ENCODE results near the gene TRAPPC5. TPM values are rescaled to one million over a fixed set of nuclear protein-coding genes. Genes with fewer than 3 reads are reported as not detected.
A peak's percentile ranks its signal among the peaks of the same experiment; 100 is the strongest.

TRAPPC5 gene
- polyA plus RNA-seq, 1 donor (not counting 4 experiments of a cell fraction or from before 2014, with no cell fraction given), result 54.8 TPM

DNA sequence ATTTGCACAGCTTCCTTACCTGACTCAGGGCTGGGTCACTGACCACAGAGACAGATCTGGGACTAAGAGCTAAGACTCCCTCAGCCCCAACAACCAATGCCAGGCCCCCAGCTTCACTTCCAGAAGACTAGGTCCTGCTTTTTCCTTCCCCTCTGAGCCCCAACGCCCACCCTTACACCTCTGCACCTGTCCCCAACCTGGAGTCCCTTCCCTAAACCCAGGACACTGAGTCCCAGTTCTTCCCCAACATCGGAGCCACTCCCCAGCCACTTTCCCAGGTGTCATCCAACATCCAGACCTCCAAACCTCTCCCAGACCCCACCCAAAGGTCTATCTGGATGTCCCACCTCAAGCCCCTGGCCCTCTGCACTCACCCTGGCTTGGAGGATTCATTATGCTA, 18.4 kb downstream of the TRAPPC5 start:
- dilution Hi-C loops (cut with MboI; ENCODE audit: extremely low pct_ligation_motif_present, low sequenced_read_pairs), result no loop called here
- H3K9ac ChIP-seq (ENCODE audit: control insufficient read depth, extremely low read depth, insufficient read depth, low read length), result no peak overlapping the region

DNA sequence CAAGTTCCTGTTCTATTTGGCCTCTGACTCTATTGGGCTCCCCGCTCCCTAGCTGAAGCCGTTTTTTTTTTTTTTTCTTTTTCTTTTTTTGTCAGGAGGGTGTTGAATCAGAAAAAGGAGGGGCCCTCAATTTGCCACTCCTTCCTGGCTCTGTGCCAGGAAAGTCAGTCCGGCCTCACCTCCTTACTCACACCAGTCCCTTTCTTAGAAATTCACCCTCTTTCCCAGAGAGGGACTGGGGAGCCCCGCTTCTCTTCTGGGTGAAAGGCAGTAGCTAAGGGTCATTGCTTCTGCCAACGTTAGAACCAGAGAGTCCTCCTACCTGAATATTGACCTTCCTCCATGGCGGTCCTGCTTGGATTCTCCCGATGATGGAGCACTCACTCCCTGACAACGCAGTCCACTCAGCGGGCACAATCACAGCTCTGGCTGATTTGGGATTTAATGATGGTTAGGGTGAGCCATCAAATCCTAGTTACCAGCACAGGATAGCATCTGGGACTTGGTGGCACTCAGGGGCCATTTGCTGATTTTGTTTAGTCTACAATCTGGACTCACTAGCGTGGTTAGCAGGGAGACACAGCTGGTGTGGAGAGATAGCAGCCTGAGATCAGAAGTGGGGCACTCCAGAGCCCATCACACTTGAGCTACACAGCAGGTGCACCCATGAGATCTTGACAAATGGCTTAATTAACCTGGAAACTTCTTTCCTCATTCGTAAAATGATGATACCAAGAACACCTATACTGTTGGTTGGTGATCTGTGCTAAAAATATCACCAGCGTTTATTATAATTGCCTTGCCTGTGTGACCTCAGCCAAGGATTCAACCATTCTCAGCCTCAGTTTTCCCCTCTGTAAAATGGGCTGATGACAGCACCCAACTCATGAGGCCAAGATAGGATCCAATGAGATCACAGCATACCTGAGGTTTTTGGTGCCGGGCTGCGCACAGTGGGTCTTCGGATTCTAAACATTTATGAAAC, 19.1 kb downstream of the TRAPPC5 start:
- H3K79me2 ChIP-seq (ENCODE audit: control insufficient read depth, insufficient read depth, low read length), result no peaks in the 10 kb centered on the region
- H3K27ac ChIP-seq (ENCODE audit: control insufficient read depth, insufficient read depth, low read length), result no peak overlapping the region
- no peak overlapping the region for H3K4me2 ChIP-seq (ENCODE audit: control insufficient read depth, extremely low read depth, insufficient read depth, low read depth, low read length)
- H2AFZ ChIP-seq (ENCODE audit: control insufficient read depth, low read length), result no peak overlapping the region
- H3K9ac ChIP-seq (ENCODE audit: control insufficient read depth, extremely low read depth, insufficient read depth, low read length), result no peak overlapping the region
- no peaks in the 10 kb centered on the region for H3K9me1 ChIP-seq (ENCODE audit: control insufficient read depth, extremely low read depth, insufficient read depth, low read length)
- FAIRE-seq (no peak), DNase-seq (ENCODE audit: low read depth, low spot score) (no peak)
- peaks cover 21% of the 10 kb centered on the region for H3K27me3 ChIP-seq (ENCODE audit: control insufficient read depth, extremely low read depth, insufficient read depth, low read length)
- no peaks in the 10 kb centered on the region for H3K36me3 ChIP-seq (ENCODE audit: control insufficient read depth in 2 of 2, extremely low read depth in 1 of 2, insufficient read depth in 2 of 2, low read length in 2 of 2)
- H4K20me1 ChIP-seq (ENCODE audit: control insufficient read depth, extremely low read depth, insufficient read depth, low read length), result no peaks in the 10 kb centered on the region
- no peak overlapping the region for H3K4me3 ChIP-seq (ENCODE audit: control insufficient read depth in 2 of 3, extremely low read depth in 1 of 3, insufficient read depth in 2 of 3, low read depth in 1 of 3, low read length in 3 of 3)
- dilution Hi-C loops (cut with MboI; ENCODE audit: extremely low pct_ligation_motif_present, low sequenced_read_pairs), result no loop called here
- TF ChIP-seq, protein P1, sequence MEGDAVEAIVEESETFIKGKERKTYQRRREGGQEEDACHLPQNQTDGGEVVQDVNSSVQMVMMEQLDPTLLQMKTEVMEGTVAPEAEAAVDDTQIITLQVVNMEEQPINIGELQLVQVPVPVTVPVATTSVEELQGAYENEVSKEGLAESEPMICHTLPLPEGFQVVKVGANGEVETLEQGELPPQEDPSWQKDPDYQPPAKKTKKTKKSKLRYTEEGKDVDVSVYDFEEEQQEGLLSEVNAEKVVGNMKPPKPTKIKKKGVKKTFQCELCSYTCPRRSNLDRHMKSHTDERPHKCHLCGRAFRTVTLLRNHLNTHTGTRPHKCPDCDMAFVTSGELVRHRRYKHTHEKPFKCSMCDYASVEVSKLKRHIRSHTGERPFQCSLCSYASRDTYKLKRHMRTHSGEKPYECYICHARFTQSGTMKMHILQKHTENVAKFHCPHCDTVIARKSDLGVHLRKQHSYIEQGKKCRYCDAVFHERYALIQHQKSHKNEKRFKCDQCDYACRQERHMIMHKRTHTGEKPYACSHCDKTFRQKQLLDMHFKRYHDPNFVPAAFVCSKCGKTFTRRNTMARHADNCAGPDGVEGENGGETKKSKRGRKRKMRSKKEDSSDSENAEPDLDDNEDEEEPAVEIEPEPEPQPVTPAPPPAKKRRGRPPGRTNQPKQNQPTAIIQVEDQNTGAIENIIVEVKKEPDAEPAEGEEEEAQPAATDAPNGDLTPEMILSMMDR (optimal IDR thresholded peaks at IDR 0.05 in 1 of 3, IDR thresholded peaks at IDR 0.05 in 1 of 3, conservative IDR thresholded peaks at IDR 0.05 in 1 of 3; ENCODE audit: extremely low read depth in 1 of 3, insufficient read depth in 2 of 3, low read length in 3 of 3), result no peak
- TF ChIP-seq EZH2 (IDR thresholded peaks at IDR 0.05; ENCODE audit: low read length), result no peak
- no peaks in the 10 kb centered on the region for H3K4me1 ChIP-seq (ENCODE audit: control insufficient read depth, extremely low read depth, insufficient read depth, low read length)
- no peaks in the 10 kb centered on the region for H3K9me3 ChIP-seq (ENCODE audit: control insufficient read depth, low read depth, low read length)

More for the DNA sequence above, 18.4 kb downstream of the TRAPPC5 start:
- H3K79me2 ChIP-seq (ENCODE audit: control insufficient read depth, insufficient read depth, low read length), result no peaks in the 10 kb centered on the region
- FAIRE-seq, result no peak
- no peak overlapping the region for H2AFZ ChIP-seq (ENCODE audit: control insufficient read depth, low read length)
- H4K20me1 ChIP-seq (ENCODE audit: control insufficient read depth, extremely low read depth, insufficient read depth, low read length), result no peaks in the 10 kb centered on the region
- no peak overlapping the region for H3K4me3 ChIP-seq (ENCODE audit: control insufficient read depth in 2 of 3, extremely low read depth in 1 of 3, insufficient read depth in 2 of 3, low read depth in 1 of 3, low read length in 3 of 3)
- H3K27me3 ChIP-seq (ENCODE audit: control insufficient read depth, extremely low read depth, insufficient read depth, low read length), result peaks cover 21% of the 10 kb centered on the region
- H3K4me1 ChIP-seq (ENCODE audit: control insufficient read depth, extremely low read depth, insufficient read depth, low read length), result no peaks in the 10 kb centered on the region
- TF ChIP-seq, protein P1 (optimal IDR thresholded peaks at IDR 0.05 in 1 of 3, IDR thresholded peaks at IDR 0.05 in 1 of 3, conservative IDR thresholded peaks at IDR 0.05 in 1 of 3; ENCODE audit: extremely low read depth in 1 of 3, insufficient read depth in 2 of 3, low read length in 3 of 3), result no peak
- TF ChIP-seq EZH2 (IDR thresholded peaks at IDR 0.05; ENCODE audit: low read length), result peak; percentile 51
- no peak overlapping the region for H3K4me2 ChIP-seq (ENCODE audit: control insufficient read depth, extremely low read depth, insufficient read depth, low read depth, low read length)
- H3K9me3 ChIP-seq (ENCODE audit: control insufficient read depth, low read depth, low read length), result no peaks in the 10 kb centered on the region
- DNase-seq (ENCODE audit: low read depth, low spot score), result no peak
- H3K36me3 ChIP-seq (ENCODE audit: control insufficient read depth in 2 of 2, extremely low read depth in 1 of 2, insufficient read depth in 2 of 2, low read length in 2 of 2), result no peaks in the 10 kb centered on the region
- H3K27ac ChIP-seq (ENCODE audit: control insufficient read depth, insufficient read depth, low read length), result no peak overlapping the region
- no peaks in the 10 kb centered on the region for H3K9me1 ChIP-seq (ENCODE audit: control insufficient read depth, extremely low read depth, insufficient read depth, low read length)

All from keratinocyte (primary cell).